Epidermal melanocyte (primary cell): ENCODE results near the gene SLF2.
"Not testable (repeated sequence)": the region's sequence is repeated elsewhere in the genome, so short reads cannot be mapped to it uniquely, and the experiment has no call there.

Experiments used
- DNase-seq: peaks from one replicate; pipeline ENCODE4 v3.0.0; 2011; ENCODE audit warnings: low spot score; ENCODE audit not compliant: insufficient read length

The SLF2 gene

GRCh38 chr10:100877461-100877850 is 35.3 kb upstream of the SLF2 start:
- DNase-seq, result no peak

- DNase-seq, result peak; percentile 91
These were observed 34.4 kb upstream of the SLF2 start for GRCh38 chr10:100878291-100878910.

GRCh38 chr10:100879741-100880360 is 32.9 kb upstream of the SLF2 start:
- DNase-seq, result no peak

GRCh38 chr10:100881556-100882213 is 31.1 kb upstream of the SLF2 start:
- DNase-seq, result no peak

- DNase-seq, result no peak
These were observed 30.5 kb upstream of the SLF2 start for GRCh38 chr10:100882252-100882651.

- DNase-seq, result no peak
These were observed 30.0 kb upstream of the SLF2 start for GRCh38 chr10:100882671-100883311.

- DNase-seq, result no peak
These were observed 29.4 kb upstream of the SLF2 start for GRCh38 chr10:100883312-100883821.

GRCh38 chr10:100885611-100886010 is 27.2 kb upstream of the SLF2 start:
- DNase-seq, result not testable (repeated sequence)

GRCh38 chr10:100886091-100886490 is 26.7 kb upstream of the SLF2 start:
- DNase-seq, result no peak

GRCh38 chr10:100886521-100886920 is 26.2 kb upstream of the SLF2 start:
- DNase-seq, result no peak

- no peak for DNase-seq
These were observed 25.8 kb upstream of the SLF2 start for GRCh38 chr10:100886963-100887362.

- no peak for DNase-seq
These were observed 24.9 kb upstream of the SLF2 start for GRCh38 chr10:100887761-100888296.

GRCh38 chr10:100888957-100889356 is 23.8 kb upstream of the SLF2 start:
- DNase-seq, result no peak

GRCh38 chr10:100889546-100889945 is 23.2 kb upstream of the SLF2 start:
- DNase-seq, result no peak

GRCh38 chr10:100890141-100890672 is 22.6 kb upstream of the SLF2 start:
- DNase-seq, result no peak

- peak; percentile 83 for DNase-seq
These were observed 22.0 kb upstream of the SLF2 start for GRCh38 chr10:100890673-100891317.

GRCh38 chr10:100894033-100894432 is 18.7 kb upstream of the SLF2 start:
- DNase-seq, result no peak

GRCh38 chr10:100894589-100895294 is 18.0 kb upstream of the SLF2 start:
- no peak for DNase-seq

GRCh38 chr10:100895346-100895745 is 17.4 kb upstream of the SLF2 start:
- DNase-seq, result no peak

- DNase-seq, result no peak
These were observed 16.9 kb upstream of the SLF2 start for GRCh38 chr10:100895896-100896295.
